Measurements from ENCODE around the gene ZNF839.

- TF ChIP-seq EP300 (IDR thresholded peaks at IDR 0.05): peak in 1 of 2 experiments; percentile 27; a peak in 1 of 5 replicates
- no peak for TF ChIP-seq MAFK (IDR thresholded peaks at IDR 0.05; ENCODE audit: partially characterized antibody)
- TF ChIP-seq POLR2A (IDR thresholded peaks at IDR 0.05; ENCODE audit: low read length): no peak
These were observed 25.8 kb upstream of the ZNF839 start for GRCh38 chr14:102293781-102294180.
